HG03442 (cell line): ENCODE measurements around the gene GATM.
"Not testable (repeated sequence)": the region's sequence is repeated elsewhere in the genome, so short reads cannot be mapped to it uniquely, and the experiment has no call there.

Experiments
- ATAC-seq: cut with Tn5 transposase; IDR thresholded peaks from one replicate; pipeline ENCODE4 v1.9.1; 2021; ENCODE audit warnings: mild to moderate bottlenecking, moderate library complexity; ENCODE audit not compliant: unreplicated experiment

The GATM gene

DNA sequence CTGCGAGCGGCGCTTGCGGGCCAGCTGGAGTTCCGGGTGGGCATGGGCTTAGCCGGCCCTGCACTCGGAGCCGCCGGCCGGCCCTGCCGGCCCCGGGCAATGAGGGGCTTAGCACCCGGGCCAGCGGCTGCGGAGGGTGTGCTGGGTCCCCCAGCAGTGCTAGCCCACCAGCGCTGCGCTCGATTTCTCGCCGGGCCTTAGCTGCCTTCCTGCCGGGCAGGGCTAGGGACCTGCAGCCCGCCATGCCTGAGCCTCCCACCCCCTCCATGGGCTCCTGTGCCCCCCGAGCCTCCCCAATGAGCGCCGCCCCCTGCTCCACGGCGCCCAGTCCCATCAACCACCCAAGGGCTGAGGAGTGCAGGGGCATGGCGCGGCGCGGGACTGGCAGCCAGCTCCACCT is 64.2 kb downstream of the GATM start:
- ATAC-seq = not testable (repeated sequence)
